ENCODE measurements around the gene KCNA5.

- no peak for TF ChIP-seq CTCF (conservative IDR thresholded peaks at IDR 0.05; ENCODE audit: low read depth in 2 of 2)
- TF ChIP-seq EZH2 (IDR thresholded peaks at IDR 0.05; ENCODE audit: low read depth, unreplicated experiment) = no peak
- TF ChIP-seq POLR2AphosphoS5 (IDR thresholded peaks at IDR 0.05; ENCODE audit: low read depth) = no peak
- no peak for TF ChIP-seq REST (IDR thresholded peaks at IDR 0.05; ENCODE audit: unreplicated experiment)
Measured at GRCh38 chr12:5039815-5040214, 3.9 kb upstream of the KCNA5 start.

Data from GM23338 (cell line).